Activated CD8-positive, alpha-beta T cell treated with anti-CD3 and anti-CD28 coated beads, Interleukin-2, amount 10 ng/mL, durations not matched to agents 7 days and 5 days (primary cell): ENCODE measurements around the gene DYSF. TPM values are rescaled to one million over a fixed set of nuclear protein-coding genes. Genes with fewer than 3 reads are reported as not detected.

Source experiments
- ATAC-seq: fragments of 150-1000 bp; cut with Tn5 transposase; one replicate; pipeline ENCODE4 v1.10.0; 2021; ENCODE audit warnings: moderate library complexity
- CTCF ChIA-PET: fragments of 350-600 bp; sonication (Branson Sonifier 250); formaldehyde crosslinking; loops from one replicate; lab custom pipeline; 2021; ENCODE audit warnings: antibody characterized with exemption; lab: Charles Lee
- POLR2A ChIA-PET: fragments of 350-600 bp; sonication (Branson Sonifier 250); formaldehyde crosslinking; loops from one replicate; lab custom pipeline; 2021; ENCODE audit warnings: antibody characterized with exemption; lab: Charles Lee
- DNase-seq: peaks from one replicate; pipeline ENCODE4 v3.0.0-alpha.2; 2020
- H3K27ac Mint-ChIP-seq: one replicate; pipeline ENCODE4 v1.8.0; 2021; ENCODE audit warnings: mild to moderate bottlenecking, mixed read lengths
- H3K27me3 Mint-ChIP-seq: one replicate; pipeline ENCODE4 v1.8.0; 2021; ENCODE audit warnings: low read depth, mixed read lengths
- H3K36me3 Mint-ChIP-seq: one replicate; pipeline ENCODE4 v1.8.0; 2021; ENCODE audit warnings: low read depth, mixed read lengths
- H3K4me1 Mint-ChIP-seq: one replicate; pipeline ENCODE4 v1.8.0; 2021; ENCODE audit warnings: low read depth, mixed read lengths
- H3K4me3 Mint-ChIP-seq: one replicate; pipeline ENCODE4 v1.8.0; 2021; ENCODE audit warnings: mild to moderate bottlenecking, mixed read lengths
- H3K9me3 Mint-ChIP-seq: one replicate; pipeline ENCODE4 v1.8.0; 2022; ENCODE audit warnings: mixed read lengths; ENCODE audit not compliant: insufficient read depth
- total RNA-seq, 2 experiments: library from RNA; stranded (reverse); gene quantifications; one replicate each; pipeline ENCODE4 v1.2.3, GENCODE V29; 2021

The DYSF gene
- total RNA-seq, 2 experiments from 2014 or later = 3.4 to 4.7 TPM

GRCh38 chr2:71506222-71507153, 53.1 kb downstream of the DYSF start:
- no peak overlapping the region for H3K4me3 Mint-ChIP-seq
- POLR2A ChIA-PET = no interaction called here

DNA sequence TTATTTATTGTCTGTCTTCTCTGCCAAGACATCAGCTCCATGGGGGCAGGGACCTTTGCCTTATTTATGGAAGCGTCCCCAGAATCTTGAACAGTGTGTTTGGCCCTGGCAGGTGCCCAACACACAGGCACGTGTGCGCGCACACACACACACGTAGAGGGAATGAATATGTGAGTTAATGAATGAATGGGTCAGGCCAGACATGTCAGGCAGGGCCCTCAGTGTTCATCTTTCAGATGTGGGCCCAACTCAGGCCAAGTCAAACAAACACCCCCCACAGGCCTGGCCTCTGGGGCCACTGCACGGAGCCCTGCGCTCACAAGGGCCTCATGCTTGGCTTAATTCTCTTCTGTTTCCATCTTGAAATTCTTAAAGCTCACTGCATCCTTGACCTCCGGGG, 54.1 kb downstream of the DYSF start:
- no peak for DNase-seq
- CTCF ChIA-PET = interaction anchor here (1.6 to 2.2 kb wide), 2 partner anchors 175 to 208 kb away, joined by 3 to 10 read pairs; partner anchors contain the start of gene ZNF638
- Mint-ChIP-seq H3K9me3 (no peaks in the 10 kb centered on the region), H3K27ac (no peak overlapping the region), H3K27me3 (no peaks in the 10 kb centered on the region), H3K36me3 (no peaks in the 10 kb centered on the region), H3K4me3 (no peak overlapping the region), H3K4me1 (no peaks in the 10 kb centered on the region)
- no peak for ATAC-seq
- POLR2A ChIA-PET = no interaction called here

More at GRCh38 chr2:71506222-71507153, 53.1 kb downstream of the DYSF start:
- H3K4me1 Mint-ChIP-seq = no peaks in the 10 kb centered on the region
- H3K27me3 Mint-ChIP-seq = no peaks in the 10 kb centered on the region
- no peak for DNase-seq
- H3K9me3 Mint-ChIP-seq = no peaks in the 10 kb centered on the region
- no peak for ATAC-seq
- CTCF ChIA-PET = interaction anchor here (2.2 kb wide), 1 partner anchor 207 kb away, joined by 10 read pairs; no protein-coding TSS in a partner anchor
- no peaks in the 10 kb centered on the region for H3K36me3 Mint-ChIP-seq
- H3K27ac Mint-ChIP-seq = no peak overlapping the region

DNA sequence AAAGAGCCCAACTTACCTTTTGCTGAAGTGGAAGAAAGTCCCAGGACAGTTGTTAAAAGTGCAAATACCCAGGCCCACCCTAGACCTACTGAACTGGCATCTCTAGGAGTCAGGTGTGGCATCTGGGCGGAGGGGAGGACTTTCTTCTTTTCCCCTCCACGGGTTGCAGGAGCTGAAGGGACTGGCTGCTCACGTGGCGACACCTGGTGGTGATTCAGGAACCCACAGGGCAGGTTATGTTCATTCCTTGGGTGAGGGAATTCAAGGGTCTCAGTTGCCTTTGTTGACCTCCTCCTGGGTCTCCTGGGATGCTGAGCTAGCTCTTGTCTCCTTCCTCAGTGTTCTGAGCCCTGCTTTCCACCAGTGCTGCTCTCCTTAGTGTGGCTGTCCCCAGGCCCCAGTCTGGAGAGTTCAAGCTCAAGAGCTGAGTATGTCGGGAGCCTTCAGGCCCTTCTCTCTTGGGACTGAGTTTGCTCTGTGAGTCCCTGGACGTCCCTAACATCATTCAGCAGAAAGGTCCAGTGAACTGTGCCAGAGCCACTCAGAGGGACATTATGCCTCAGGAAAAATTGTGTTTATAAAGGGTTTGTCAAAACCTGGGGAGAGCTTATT, 56.9 kb downstream of the DYSF start:
- CTCF ChIA-PET = interaction anchor here (0.6 to 3.6 kb wide), 22 partner anchors 11 to 487 kb away, joined by 3 to 104 read pairs (median 4); partner anchors contain the start of gene ZNF638
- POLR2A ChIA-PET = interaction anchor here (1.5 kb wide), 1 partner anchor 179 kb away, joined by 3 read pairs; the partner anchor contains the start of gene ZNF638
- Mint-ChIP-seq H3K27me3 (no peaks in the 10 kb centered on the region), H3K27ac (no peak overlapping the region), H3K4me3 (no peak overlapping the region), H3K4me1 (no peaks in the 10 kb centered on the region), H3K9me3 (no peaks in the 10 kb centered on the region), H3K36me3 (no peaks in the 10 kb centered on the region)
- peak; percentile 76 for DNase-seq
- peak; percentile 77 for ATAC-seq

GRCh38 chr2:71510938-71511337, 57.6 kb downstream of the DYSF start:
- H3K9me3 Mint-ChIP-seq = no peaks in the 10 kb centered on the region
- POLR2A ChIA-PET = interaction anchor here (1.5 kb wide), 1 partner anchor 180 kb away, joined by 3 read pairs; the partner anchor contains the start of gene ZNF638

GRCh38 chr2:71511776-71512175, 58.4 kb downstream of the DYSF start:
- no peak for DNase-seq
- H3K27ac Mint-ChIP-seq = no peak overlapping the region
- POLR2A ChIA-PET = no interaction called here
- H3K9me3 Mint-ChIP-seq = no peaks in the 10 kb centered on the region
- H3K36me3 Mint-ChIP-seq = no peaks in the 10 kb centered on the region
- ATAC-seq = no peak
- CTCF ChIA-PET = interaction anchor here (4.0 kb wide), 1 partner anchor 213 kb away, joined by 37 read pairs; no protein-coding TSS in a partner anchor
- no peaks in the 10 kb centered on the region for H3K27me3 Mint-ChIP-seq
- no peak overlapping the region for H3K4me3 Mint-ChIP-seq
- no peaks in the 10 kb centered on the region for H3K4me1 Mint-ChIP-seq

More at GRCh38 chr2:71510938-71511337, 57.6 kb downstream of the DYSF start:
- CTCF ChIA-PET = interaction anchor here (0.8 to 3.6 kb wide), 17 partner anchors 12 to 487 kb away, joined by 3 to 104 read pairs (median 6); partner anchors contain the start of gene ZNF638
- ATAC-seq = no peak
- no peak for DNase-seq
- no peaks in the 10 kb centered on the region for H3K4me1 Mint-ChIP-seq
- no peaks in the 10 kb centered on the region for H3K27me3 Mint-ChIP-seq
- no peak overlapping the region for H3K4me3 Mint-ChIP-seq
- H3K36me3 Mint-ChIP-seq = no peaks in the 10 kb centered on the region
- H3K27ac Mint-ChIP-seq = no peak overlapping the region

DNA sequence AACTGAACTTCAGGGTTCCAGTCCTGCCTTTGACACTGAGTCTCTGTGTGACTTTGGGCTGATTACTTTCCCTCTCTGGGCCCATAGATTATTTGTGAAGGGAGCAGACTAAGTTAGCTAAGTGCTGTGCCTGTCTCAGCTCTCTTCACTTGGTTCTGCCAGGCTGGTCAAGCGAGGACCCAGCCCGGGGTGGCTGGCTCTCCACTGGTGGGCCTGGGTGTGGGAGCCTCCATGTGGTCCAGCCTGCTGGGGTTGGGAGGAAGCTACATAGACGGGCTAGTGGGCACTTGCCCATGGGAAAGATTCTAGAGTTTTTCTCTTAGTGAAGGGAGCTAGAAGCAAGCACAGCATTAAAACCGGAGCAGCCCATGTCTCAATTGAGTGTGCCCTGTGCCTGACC, 59.0 kb downstream of the DYSF start:
- no peak for DNase-seq
- no peak for ATAC-seq
- Mint-ChIP-seq H3K9me3 (no peaks in the 10 kb centered on the region), H3K27ac (no peak overlapping the region), H3K36me3 (no peaks in the 10 kb centered on the region), H3K27me3 (no peaks in the 10 kb centered on the region), H3K4me3 (no peak overlapping the region), H3K4me1 (no peaks in the 10 kb centered on the region)
- POLR2A ChIA-PET = no interaction called here
- CTCF ChIA-PET = interaction anchor here (0.9 to 4.0 kb wide), 2 partner anchors 10 to 213 kb away, joined by 4 to 37 read pairs; no protein-coding TSS in a partner anchor

GRCh38 chr2:71513096-71513495, 59.7 kb downstream of the DYSF start:
- Mint-ChIP-seq H3K27me3 (no peaks in the 10 kb centered on the region), H3K4me1 (no peaks in the 10 kb centered on the region), H3K4me3 (no peak overlapping the region), H3K36me3 (no peaks in the 10 kb centered on the region), H3K9me3 (no peaks in the 10 kb centered on the region), H3K27ac (no peak overlapping the region)
- DNase-seq (no peak), ATAC-seq (no peak)
- CTCF ChIA-PET = interaction anchor here (0.9 to 4.0 kb wide), 2 partner anchors 9 to 214 kb away, joined by 4 to 37 read pairs; no protein-coding TSS in a partner anchor
- POLR2A ChIA-PET = no interaction called here

DNA sequence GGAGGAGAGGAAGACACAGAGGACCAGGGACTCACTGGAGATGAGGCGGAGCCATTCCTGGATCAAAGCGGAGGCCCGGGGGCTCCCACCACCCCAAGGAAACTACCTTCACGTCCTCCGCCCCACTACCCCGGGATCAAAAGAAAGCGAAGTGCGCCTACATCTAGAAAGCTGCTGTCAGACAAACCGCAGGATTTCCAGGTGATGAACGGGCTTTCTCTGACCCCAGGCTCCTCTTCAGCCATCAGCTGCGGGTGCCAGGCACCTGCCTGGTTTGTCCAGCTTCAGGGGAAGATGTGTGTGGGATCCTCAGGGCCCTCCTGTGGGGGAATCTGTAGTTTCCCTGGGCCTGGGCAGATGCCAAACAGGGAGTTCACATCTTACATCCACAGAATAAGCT, 60.4 kb downstream of the DYSF start:
- Mint-ChIP-seq H3K27me3 (no peaks in the 10 kb centered on the region), H3K9me3 (no peaks in the 10 kb centered on the region), H3K4me1 (no peaks in the 10 kb centered on the region), H3K36me3 (no peaks in the 10 kb centered on the region), H3K4me3 (no peak overlapping the region), H3K27ac (no peak overlapping the region)
- POLR2A ChIA-PET = no interaction called here
- ATAC-seq (no peak), DNase-seq (no peak)
- CTCF ChIA-PET = interaction anchor here (4.0 kb wide), 1 partner anchor 215 kb away, joined by 37 read pairs; no protein-coding TSS in a partner anchor

DNA sequence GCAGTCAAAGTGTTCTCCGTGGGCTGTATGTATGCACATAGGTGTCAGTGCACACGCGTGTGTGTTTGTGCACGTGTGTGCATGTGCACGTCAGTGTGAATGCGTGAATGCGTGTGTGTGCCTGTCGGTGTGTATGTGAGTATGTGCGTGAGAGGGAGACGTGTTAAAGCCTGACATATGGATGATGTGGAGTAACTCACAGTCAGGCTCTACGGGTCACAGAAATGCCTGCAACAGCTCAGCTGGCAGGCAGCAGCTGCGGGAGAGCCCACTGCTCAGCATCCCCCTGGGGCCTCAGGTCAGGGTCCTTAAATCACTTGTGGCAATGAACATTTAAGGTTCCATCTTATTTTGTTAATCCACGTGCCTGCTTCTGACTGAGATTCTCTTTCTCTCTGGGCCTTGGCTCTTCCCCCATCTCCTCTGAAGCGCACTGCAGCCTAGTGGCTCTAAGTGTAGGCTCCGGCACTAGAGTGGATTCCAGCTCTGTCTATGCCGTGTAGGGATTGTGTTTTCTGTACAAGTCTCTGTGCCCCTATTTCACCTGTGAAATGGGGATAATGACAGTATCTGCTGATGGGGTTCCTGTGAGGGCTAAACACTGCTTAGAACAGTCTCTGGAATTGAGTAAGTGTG, 63.0 kb downstream of the DYSF start:
- ChIA-PET POLR2A (no interaction called here), CTCF (no interaction called here)
- peaks cover 2% of the 10 kb centered on the region for H3K27me3 Mint-ChIP-seq
- H3K4me1 Mint-ChIP-seq = no peaks in the 10 kb centered on the region
- H3K9me3 Mint-ChIP-seq = no peaks in the 10 kb centered on the region
- DNase-seq (no peak), ATAC-seq (no peak)
- no peak overlapping the region for H3K4me3 Mint-ChIP-seq
- H3K36me3 Mint-ChIP-seq = no peaks in the 10 kb centered on the region
- H3K27ac Mint-ChIP-seq = no peak overlapping the region

GRCh38 chr2:71517851-71518250, 64.5 kb downstream of the DYSF start:
- CTCF ChIA-PET = no interaction called here
- DNase-seq (no peak), ATAC-seq (no peak)
- H3K9me3 Mint-ChIP-seq = no peaks in the 10 kb centered on the region
- no peak overlapping the region for H3K27ac Mint-ChIP-seq
- POLR2A ChIA-PET = no interaction called here
- no peaks in the 10 kb centered on the region for H3K4me1 Mint-ChIP-seq
- H3K4me3 Mint-ChIP-seq = no peak overlapping the region
- peaks cover 2% of the 10 kb centered on the region for H3K27me3 Mint-ChIP-seq
- no peaks in the 10 kb centered on the region for H3K36me3 Mint-ChIP-seq

- CTCF ChIA-PET = no interaction called here
- no peak for DNase-seq
- H3K4me1 Mint-ChIP-seq = no peaks in the 10 kb centered on the region
- H3K4me3 Mint-ChIP-seq = no peak overlapping the region
- peaks cover 5% of the 10 kb centered on the region for H3K27me3 Mint-ChIP-seq
- H3K36me3 Mint-ChIP-seq = no peaks in the 10 kb centered on the region
- ATAC-seq = no peak
- H3K9me3 Mint-ChIP-seq = no peaks in the 10 kb centered on the region
- POLR2A ChIA-PET = no interaction called here
- H3K27ac Mint-ChIP-seq = no peak overlapping the region
Observed at GRCh38 chr2:71521436-71521950, 68.1 kb downstream of the DYSF start.
